ENCODE data around the gene GCNA. TPM values are rescaled to one million over a fixed set of nuclear protein-coding genes. Genes with fewer than 3 reads are reported as not detected.

GCNA gene
- total and polyA plus RNA-seq, 9 donors: 0.46 to 2.3 (median 0.98) TPM

DNA sequence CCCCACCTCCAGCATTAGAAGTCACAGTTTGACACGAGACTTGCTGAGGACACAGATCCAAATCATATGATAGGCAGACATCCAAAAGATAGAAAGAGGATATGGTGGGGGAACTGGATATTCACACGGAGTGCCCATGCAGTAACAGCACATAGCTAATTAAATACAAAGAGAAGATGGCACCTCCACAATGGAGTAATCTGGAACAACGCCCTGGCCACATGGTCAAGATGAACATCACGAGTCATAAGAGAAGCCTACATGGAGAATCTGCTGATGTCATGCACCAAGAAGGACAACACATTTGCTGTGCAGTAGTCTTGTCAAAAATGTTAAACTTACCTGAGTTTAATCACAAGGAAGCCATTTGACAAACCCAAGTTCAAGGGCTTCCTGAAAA, 79.0 kb downstream of the GCNA start:
- 71 to 74% (median 73%) methylated on average over 4 of the region's 4 CpGs for WGBS, 3 donors
- DNase-seq: no peak
- no peaks in the 10 kb centered on the region for H3K4me1 ChIP-seq (ENCODE audit: insufficient read depth)
- TF ChIP-seq POLR2A (IDR thresholded peaks at IDR 0.05) (no peak), EP300 (IDR thresholded peaks at IDR 0.05) (no peak)
- TF ChIP-seq, protein P1, sequence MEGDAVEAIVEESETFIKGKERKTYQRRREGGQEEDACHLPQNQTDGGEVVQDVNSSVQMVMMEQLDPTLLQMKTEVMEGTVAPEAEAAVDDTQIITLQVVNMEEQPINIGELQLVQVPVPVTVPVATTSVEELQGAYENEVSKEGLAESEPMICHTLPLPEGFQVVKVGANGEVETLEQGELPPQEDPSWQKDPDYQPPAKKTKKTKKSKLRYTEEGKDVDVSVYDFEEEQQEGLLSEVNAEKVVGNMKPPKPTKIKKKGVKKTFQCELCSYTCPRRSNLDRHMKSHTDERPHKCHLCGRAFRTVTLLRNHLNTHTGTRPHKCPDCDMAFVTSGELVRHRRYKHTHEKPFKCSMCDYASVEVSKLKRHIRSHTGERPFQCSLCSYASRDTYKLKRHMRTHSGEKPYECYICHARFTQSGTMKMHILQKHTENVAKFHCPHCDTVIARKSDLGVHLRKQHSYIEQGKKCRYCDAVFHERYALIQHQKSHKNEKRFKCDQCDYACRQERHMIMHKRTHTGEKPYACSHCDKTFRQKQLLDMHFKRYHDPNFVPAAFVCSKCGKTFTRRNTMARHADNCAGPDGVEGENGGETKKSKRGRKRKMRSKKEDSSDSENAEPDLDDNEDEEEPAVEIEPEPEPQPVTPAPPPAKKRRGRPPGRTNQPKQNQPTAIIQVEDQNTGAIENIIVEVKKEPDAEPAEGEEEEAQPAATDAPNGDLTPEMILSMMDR (IDR thresholded peaks at IDR 0.05): no peak
- no peak overlapping the region for H3K4me3 ChIP-seq
- no peak overlapping the region for H3K27ac ChIP-seq
- no peaks in the 10 kb centered on the region for H3K27me3 ChIP-seq
- intact Hi-C loops (cut with DNase I): no loop called here
- H3K36me3 ChIP-seq: no peaks in the 10 kb centered on the region
- no peaks in the 10 kb centered on the region for H3K9me3 ChIP-seq

DNA sequence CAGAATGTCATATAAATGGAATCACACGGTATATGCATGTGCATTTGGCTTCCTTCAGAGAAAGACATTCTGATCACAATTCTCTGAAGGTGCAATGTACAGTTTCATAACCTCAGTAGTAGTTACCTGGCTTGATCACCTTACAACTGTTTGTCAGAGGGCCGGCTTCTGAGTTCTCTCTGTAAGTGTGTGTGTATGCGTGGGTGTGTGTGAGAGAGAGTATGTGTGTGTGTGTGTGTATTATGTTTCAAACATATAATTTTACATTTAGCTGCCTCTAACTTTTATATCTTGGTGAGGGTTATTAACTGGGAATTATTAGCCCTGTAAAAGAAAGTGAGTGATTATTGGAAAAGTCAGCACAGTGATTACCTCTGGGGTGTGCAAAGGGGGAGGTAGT, 81.1 kb downstream of the GCNA start:
- 64 to 75% (median 68%) methylated on average over 3 of the region's 3 CpGs for WGBS, 3 donors
- Histone ChIP-seq H3K4me3 (no peak overlapping the region), H3K36me3 (no peaks in the 10 kb centered on the region), H3K27ac (no peak overlapping the region), H3K9me3 (no peaks in the 10 kb centered on the region), H3K27me3 (no peaks in the 10 kb centered on the region), H3K4me1 (ENCODE audit: insufficient read depth) (no peaks in the 10 kb centered on the region)
- DNase-seq: no peak
- TF ChIP-seq POLR2A (IDR thresholded peaks at IDR 0.05) (no peak), EP300 (IDR thresholded peaks at IDR 0.05) (no peak)
- TF ChIP-seq, protein P1 (IDR thresholded peaks at IDR 0.05): no peak
- intact Hi-C loops (cut with DNase I): no loop called here

DNA sequence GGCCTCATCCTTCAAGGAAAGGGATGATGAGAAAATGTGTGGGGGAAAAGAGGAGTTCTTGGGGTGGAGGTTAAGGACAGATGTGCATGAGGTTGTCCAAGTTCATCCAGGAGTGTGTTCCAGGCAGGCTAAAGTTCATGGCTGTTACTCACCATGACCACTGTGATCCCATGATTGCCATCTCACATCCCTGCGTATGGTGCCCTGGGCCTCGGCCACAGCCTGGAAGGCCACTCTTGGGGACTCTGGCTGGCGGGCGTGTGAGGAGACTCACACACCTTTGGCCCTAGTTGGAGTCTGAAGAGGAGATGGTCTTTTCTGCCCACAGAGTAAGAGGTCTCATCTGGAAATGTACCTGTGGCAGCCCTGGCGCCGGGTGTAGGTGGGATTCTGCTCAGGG, 81.7 kb downstream of the GCNA start:
- no peaks in the 10 kb centered on the region for H3K9me3 ChIP-seq
- DNase-seq: no peak
- no peaks in the 10 kb centered on the region for H3K27me3 ChIP-seq
- 84 to 91% (median 86%) methylated on average over 6 of the region's 6 CpGs for WGBS, 3 donors
- H3K36me3 ChIP-seq: no peaks in the 10 kb centered on the region
- no peak overlapping the region for H3K27ac ChIP-seq
- H3K4me1 ChIP-seq (ENCODE audit: insufficient read depth): no peaks in the 10 kb centered on the region
- TF ChIP-seq, protein P1 (IDR thresholded peaks at IDR 0.05): no peak
- TF ChIP-seq EP300 (IDR thresholded peaks at IDR 0.05): no peak
- no peak for TF ChIP-seq POLR2A (IDR thresholded peaks at IDR 0.05)
- H3K4me3 ChIP-seq: no peak overlapping the region
- intact Hi-C loops (cut with DNase I): no loop called here

DNA sequence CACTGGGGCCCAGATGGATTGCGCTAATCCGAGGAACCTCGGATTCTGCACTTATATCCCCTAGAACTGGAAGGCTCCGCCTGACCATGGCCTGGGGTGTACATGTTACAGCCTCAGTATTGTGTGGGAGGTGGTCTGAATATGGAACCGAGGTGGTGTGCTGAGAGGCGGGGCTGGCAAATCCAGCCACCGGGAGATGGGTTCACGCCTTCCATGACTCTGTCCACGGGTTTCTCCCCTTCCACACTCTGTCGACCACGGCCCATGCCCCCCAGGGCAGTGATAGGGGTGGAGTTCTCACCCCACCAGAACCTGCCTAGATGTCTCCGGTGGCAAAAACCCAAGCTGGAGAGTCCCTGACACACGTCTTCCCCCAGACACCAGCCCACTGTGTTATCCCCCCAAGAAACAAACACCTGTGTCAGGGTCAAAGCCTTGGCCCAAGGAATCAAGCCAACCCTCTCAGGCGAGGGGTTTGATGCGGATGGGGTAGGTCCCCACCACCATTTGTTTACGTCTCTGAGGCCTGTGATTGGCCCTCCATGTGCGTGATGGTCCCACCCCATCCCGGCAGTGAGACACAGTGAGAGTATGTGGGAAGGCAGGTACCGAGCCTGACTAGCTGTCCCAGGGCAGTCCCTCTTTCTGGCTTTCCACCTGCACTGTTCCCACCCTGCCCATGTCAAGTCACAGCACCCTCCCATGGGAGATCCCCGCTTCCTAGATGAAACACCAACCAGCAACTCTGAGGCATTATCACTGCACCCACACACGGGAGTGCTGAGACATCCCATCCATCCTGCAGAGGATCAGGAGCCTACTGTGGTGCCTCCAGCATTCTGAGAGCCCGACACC, 82.6 kb downstream of the GCNA start:
- no peak for DNase-seq
- H3K36me3 ChIP-seq: no peaks in the 10 kb centered on the region
- H3K4me3 ChIP-seq: no peak overlapping the region
- H3K27me3 ChIP-seq: no peaks in the 10 kb centered on the region
- no peaks in the 10 kb centered on the region for H3K9me3 ChIP-seq
- H3K4me1 ChIP-seq (ENCODE audit: insufficient read depth): no peaks in the 10 kb centered on the region
- TF ChIP-seq POLR2A (IDR thresholded peaks at IDR 0.05): no peak
- TF ChIP-seq, protein P1 (IDR thresholded peaks at IDR 0.05): no peak
- no peak for TF ChIP-seq EP300 (IDR thresholded peaks at IDR 0.05)
- intact Hi-C loops (cut with DNase I): no loop called here
- WGBS, 3 donors: 79 to 86% (median 83%) methylated on average over 22 of the region's 22 CpGs
- H3K27ac ChIP-seq: no peak overlapping the region
